ENCODE measurements around the gene KCNH1. TPM values are rescaled to one million over a fixed set of nuclear protein-coding genes. Genes with fewer than 3 reads are reported as not detected.

Gene KCNH1
- total and polyA plus RNA-seq, 8 donors: 0.04 to 0.54 (median 0.13) TPM

GRCh38 chr1:210949489-210949888, 184.5 kb downstream of the KCNH1 start:
- intact Hi-C loops (cut with DNase I): no loop called here
- DNase-seq (no peak), ATAC-seq (no peak)
- Histone ChIP-seq H3K4me1 (no peaks in the 10 kb centered on the region), H3K27ac (no peak overlapping the region), H3K36me3 (no peaks in the 10 kb centered on the region), H3K4me3 (no peak overlapping the region), H3K27me3 (no peaks in the 10 kb centered on the region), H3K9me3 (no peaks in the 10 kb centered on the region)
- no peak for TF ChIP-seq CTCF (IDR thresholded peaks at IDR 0.05)

- DNase-seq (no peak), ATAC-seq (no peak)
- intact Hi-C loops (cut with DNase I): no loop called here
- no peak overlapping the region for H3K4me3 ChIP-seq
- H3K36me3 ChIP-seq: no peaks in the 10 kb centered on the region
- H3K4me1 ChIP-seq: no peaks in the 10 kb centered on the region
- H3K9me3 ChIP-seq: no peaks in the 10 kb centered on the region
- H3K27ac ChIP-seq: no peak overlapping the region
- TF ChIP-seq CTCF (IDR thresholded peaks at IDR 0.05): no peak
- no peaks in the 10 kb centered on the region for H3K27me3 ChIP-seq
Observed at GRCh38 chr1:210949039-210949438, 184.9 kb downstream of the KCNH1 start.

GRCh38 chr1:210944252-210944651, 189.7 kb downstream of the KCNH1 start:
- ATAC-seq: no peak
- no peaks in the 10 kb centered on the region for H3K36me3 ChIP-seq
- no peaks in the 10 kb centered on the region for H3K4me1 ChIP-seq
- intact Hi-C loops (cut with DNase I): no loop called here
- no peak overlapping the region for H3K4me3 ChIP-seq
- no peak for DNase-seq
- H3K9me3 ChIP-seq: no peaks in the 10 kb centered on the region
- H3K27ac ChIP-seq: no peak overlapping the region
- TF ChIP-seq CTCF (IDR thresholded peaks at IDR 0.05): no peak
- H3K27me3 ChIP-seq: no peaks in the 10 kb centered on the region

- intact Hi-C loops (cut with DNase I): no loop called here
- ATAC-seq: no peak
- no peak for TF ChIP-seq CTCF (IDR thresholded peaks at IDR 0.05)
Observed at GRCh38 chr1:210942513-210942912, 191.4 kb downstream of the KCNH1 start.

GRCh38 chr1:210940081-210940617, 193.8 kb downstream of the KCNH1 start:
- Histone ChIP-seq H3K27me3 (no peaks in the 10 kb centered on the region), H3K27ac (no peak overlapping the region), H3K4me3 (no peak overlapping the region), H3K9me3 (no peaks in the 10 kb centered on the region), H3K4me1 (no peaks in the 10 kb centered on the region), H3K36me3 (no peaks in the 10 kb centered on the region)
- TF ChIP-seq CTCF (IDR thresholded peaks at IDR 0.05): no peak
- ATAC-seq (no peak), DNase-seq (no peak)
- intact Hi-C loops (cut with DNase I): no loop called here

More at GRCh38 chr1:210942513-210942912, 191.4 kb downstream of the KCNH1 start:
- Histone ChIP-seq H3K4me1 (no peaks in the 10 kb centered on the region), H3K27me3 (no peaks in the 10 kb centered on the region), H3K9me3 (no peaks in the 10 kb centered on the region), H3K4me3 (no peak overlapping the region), H3K36me3 (no peaks in the 10 kb centered on the region), H3K27ac (no peak overlapping the region)
- DNase-seq: no peak
